Hematopoietic multipotent progenitor cell (in vitro differentiated cells): ENCODE data around the gene CARS1. TPM values are rescaled to one million over a fixed set of nuclear protein-coding genes. Genes with fewer than 3 reads are reported as not detected.

Experiments used
- DNase-seq, 3 donors: peaks; one replicate each; pipeline ENCODE4 v3.0.0-alpha.2; 2011 to 2015; ENCODE audit warnings: low read depth in 2 of 3, low spot score in 2 of 3
- small RNA-seq: library from RNA; depleted of rRNA; stranded (forward); fragments of <200 nt; gene quantifications from one replicate; pipeline ENCODE3, GENCODE V24; 2012
- total RNA-seq: library from RNA; depleted of rRNA; stranded (reverse); fragments of >200 nt; gene quantifications from one replicate; pipeline ENCODE4 v1.2.3, GENCODE V29; 2012

The CARS1 gene
- total RNA-seq, 1 donor: 16.7 TPM

DNA sequence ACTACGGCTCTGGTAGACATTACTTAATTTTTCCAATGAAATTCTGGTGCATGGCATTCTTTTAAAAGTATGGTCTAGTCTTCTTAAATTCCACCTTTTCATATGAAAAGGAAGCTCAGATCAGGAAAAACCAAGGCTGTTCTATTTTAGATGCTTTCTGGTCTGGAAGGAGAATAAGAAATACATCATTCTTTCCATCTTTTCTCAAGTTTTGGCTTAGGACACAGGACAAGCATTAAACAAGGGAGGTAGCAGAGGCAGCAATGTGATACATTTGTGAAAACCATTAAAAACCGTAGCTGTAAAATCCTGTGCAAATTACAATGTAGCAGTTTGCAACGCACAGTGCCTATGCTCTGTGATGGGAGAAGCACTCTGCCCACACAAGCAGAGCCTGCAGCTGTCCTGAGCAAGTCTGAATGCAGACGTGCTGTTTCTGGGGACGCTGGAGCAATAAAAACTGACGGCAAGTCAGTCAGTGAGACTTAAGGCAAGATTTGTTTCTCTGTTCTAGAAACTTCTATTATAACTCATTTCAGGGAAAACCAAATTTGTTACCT lies 88.8 kb downstream of the CARS1 start:
- no peak for DNase-seq

GRCh38 chr11:2964782-2965181 lies 92.4 kb downstream of the CARS1 start:
- no peak for DNase-seq

- no peak for DNase-seq
These were observed 93.5 kb downstream of the CARS1 start for GRCh38 chr11:2963761-2964160.

DNA sequence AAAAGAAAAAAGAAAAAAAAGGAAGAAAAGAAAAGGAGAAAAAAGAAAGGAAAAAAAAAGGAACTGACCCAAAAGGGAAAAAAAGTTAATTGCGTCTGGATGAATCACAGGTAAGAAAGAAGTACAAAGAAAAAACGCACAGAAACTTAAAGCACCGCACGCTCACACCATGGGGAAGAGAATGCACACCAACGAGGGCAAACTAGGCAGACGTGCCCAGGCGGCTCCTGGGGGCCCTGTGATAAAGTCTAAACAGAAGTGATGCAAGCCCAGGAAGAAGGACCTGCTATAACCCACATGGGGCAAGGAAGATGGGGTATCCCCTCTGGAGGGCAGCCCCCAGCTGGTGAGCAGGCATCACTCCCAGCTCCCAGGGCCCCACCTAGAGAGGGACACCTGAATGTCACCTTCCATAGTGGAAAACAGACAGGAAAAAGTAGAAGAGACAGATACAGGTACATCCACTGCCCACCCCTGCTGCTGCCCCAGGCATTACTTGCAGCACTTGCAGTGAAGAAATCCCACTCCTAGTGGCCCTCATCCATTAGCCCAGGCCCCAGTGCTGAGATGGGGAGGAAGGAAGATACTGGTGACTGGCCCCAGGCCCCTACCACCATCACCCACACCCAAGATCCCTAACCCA lies 94.0 kb downstream of the CARS1 start:
- DNase-seq: no peak

DNA sequence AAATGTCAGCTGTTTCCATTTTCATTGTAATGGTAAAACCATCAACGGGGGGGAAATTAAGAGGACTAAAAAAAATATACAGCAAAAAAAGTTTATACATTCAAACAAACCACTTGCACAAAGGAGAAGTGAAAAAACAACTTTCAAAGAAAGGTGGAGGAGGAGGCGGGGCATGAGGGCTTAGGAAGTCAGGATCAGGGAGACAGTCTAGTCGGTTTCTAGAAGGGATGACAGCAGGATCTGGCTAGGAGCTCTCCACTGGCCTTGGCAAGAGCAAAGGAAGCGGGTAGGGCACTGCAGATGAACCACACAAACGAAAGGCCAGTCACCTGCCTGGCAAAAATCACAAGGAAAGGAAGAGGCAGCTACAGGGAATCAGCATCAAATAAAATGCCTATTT lies 96.1 kb downstream of the CARS1 start:
- no peak for DNase-seq

DNA sequence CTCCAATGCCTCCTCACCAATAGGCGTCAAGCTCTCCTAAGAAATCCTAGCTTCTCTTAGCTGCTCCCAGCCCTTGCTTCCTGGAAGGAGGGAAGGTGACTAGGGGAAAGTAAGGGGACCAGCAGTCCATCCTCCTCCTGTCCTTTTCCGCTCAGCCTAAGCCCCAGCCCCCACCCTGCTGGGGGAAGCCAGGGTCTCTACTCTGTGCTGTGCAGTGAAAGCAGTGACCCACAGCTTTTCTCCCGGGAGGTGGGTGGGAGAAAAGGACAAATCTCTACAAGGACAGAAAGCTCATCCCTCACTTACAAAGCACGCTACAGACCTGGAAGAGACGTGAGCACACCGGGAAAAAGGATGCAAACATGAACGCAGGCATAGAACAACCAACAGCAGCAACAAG lies 97.1 kb downstream of the CARS1 start:
- no peak for DNase-seq

DNA sequence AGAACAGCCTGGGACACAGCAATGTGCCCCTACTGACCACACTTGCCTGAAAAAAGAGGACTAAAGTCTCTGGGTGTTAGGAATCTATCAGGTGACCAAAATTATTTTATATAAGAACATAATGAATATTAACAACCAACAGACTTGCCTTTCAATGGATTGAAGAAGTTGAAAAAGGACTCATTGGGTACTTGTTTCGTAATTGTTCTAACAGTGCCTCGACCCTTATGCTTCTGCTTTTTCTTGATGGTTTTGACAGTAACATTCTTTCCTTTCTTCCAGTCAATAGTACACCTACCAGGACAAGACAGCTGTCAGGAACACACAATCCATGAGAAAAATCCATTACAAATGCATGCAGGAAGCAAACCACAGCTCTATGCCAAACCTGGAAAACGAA lies 99.0 kb downstream of the CARS1 start:
- DNase-seq: no peak

DNA sequence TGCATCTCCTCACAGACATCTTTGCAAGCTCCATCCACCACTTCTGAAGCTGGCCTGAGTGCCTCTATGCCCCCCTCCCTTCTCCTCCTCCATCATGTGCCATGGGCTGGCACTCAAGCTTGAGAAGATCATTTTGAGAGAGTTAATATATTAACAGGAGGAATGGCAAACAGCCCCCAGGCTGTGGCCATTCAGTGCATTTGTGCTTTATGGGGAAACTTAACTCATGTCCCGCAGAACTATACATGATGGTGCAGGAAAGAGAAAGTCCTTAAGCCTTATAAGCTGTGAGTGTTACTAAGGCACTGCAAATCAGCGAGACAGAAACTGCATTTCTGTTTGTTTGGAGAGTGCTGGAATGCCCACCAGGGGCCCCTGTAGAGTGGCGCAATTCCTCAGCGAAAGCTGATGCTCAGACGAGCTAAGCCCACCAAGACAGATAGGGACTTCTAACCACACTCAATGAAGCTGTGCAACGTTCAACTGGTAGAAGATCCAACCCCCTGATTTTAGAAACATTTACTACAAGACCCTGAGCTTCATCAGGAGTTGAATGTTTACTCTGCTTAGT lies 101.2 kb downstream of the CARS1 start:
- DNase-seq: no peak

DNA sequence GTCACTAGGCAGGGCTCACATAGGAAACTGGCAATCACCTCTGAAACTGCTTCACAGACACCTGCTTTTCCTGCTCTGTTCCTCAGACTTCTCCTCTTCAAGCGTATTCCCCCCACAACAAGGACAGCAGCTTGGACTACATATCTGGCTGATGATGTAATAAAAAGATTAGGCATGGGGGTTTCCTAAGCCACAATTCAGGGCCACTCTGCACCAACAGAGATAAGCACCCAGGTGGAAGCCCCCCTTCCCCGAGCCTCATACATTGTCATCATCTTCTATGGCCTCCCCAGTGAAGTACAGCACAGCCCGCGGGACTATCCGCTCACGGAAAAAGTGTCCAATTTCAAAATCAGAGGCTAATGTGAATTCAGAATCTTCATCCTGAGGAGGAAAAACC lies 103.0 kb downstream of the CARS1 start:
- no peak for DNase-seq

DNA sequence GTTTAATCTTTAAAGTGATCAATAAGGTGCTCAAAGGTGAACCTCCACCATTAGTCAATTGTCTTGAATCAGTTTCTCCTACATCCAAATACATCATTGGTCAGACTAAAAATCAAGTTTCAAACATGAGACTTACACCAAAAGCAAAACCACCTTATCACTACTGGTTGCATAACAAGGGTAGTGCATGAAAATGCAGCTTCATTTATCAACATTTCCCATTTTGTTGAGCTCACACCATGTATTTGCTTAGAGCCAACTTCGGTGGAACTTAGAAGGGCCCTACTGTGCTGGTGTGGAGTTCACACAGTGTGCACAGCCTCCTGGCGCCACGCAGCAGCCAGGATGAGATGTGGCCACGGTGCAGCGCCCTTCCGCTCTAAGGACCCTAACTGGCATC lies 104.9 kb downstream of the CARS1 start:
- DNase-seq: no peak

DNA sequence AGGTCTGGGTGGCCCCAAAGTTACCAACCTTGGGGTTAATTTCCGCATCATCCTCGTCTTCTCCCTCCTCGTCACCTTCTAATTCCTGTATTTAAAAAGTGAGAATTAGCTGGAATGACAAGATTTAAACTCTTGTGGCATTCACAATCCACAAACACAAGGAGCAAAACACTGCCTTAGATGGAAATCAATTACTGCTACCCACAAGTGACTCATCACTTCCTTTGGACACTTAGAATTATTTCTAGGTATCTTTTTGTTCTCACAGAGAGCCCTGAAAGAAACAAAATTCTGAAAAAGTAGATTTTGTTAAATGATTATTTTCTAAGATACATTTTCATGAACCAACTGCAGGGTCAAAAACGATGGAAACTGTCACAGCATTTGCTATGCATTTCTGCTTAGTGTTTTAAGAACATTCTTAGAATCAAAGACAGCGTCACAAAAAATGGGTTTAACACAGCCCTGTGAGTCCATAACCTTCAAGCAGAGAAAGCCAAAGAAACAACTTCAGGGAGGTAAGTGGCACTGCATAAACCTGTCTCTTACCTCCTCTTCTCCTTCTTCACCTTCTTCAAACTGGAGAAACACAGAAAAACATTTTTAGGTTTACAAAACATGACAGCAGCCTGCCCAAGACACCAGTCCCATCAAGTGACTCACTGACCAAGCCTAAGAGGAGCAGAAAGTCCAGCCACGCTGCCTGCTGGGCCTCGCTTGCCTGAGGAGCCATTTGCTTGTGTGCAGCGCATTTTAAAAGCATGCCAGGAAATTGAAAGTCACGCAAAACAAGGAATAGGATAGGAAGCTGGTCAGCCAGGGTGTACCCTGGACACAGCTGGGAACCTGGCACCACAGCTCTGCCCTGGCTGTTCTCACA lies 105.8 kb downstream of the CARS1 start:
- DNase-seq: no peak

Small RNAs within 50 kb of the gene (small RNA-seq; reads per million reads assigned to genes)
- gene RNU1-91P (not detected), gene SNORA54 (29.1 reads per million, percentile 95 among the genes with 10 or more reads in this experiment)

Other genes starting within 250 kb of the CARS1 start
- gene CDKN1C, start 171.6 kb downstream of the CARS1 start, total RNA-seq: 20.7 TPM
- gene PHLDA2, start 128.0 kb downstream of the CARS1 start, total RNA-seq: 1.1 TPM
- gene NAP1L4, start 65.1 kb downstream of the CARS1 start, total RNA-seq: 90.2 TPM
- 20.5 TPM for gene OSBPL5, start 107.9 kb upstream of the CARS1 start, total RNA-seq
- gene MRGPRG, start 161.4 kb upstream of the CARS1 start, total RNA-seq: not detected
- gene MRGPRE, start 175.0 kb upstream of the CARS1 start, total RNA-seq: not detected